PC-3 (cell line): ENCODE measurements around the gene SAP25.

ENCODE experiments used
- CTCF ChIP-seq: fragments of 300-600 bp; sonication (generic); conservative IDR thresholded peaks from 2 replicates; pipeline ENCODE4 v1.5.1; 2017; ENCODE audit warnings: antibody characterized with exemption, low read depth, mild to moderate bottlenecking, low read length
- EZH2phosphoT487 ChIP-seq: fragments of 300-600 bp; sonication (generic); IDR thresholded peaks from 2 replicates; pipeline ENCODE4 v1.6.1; 2018; ENCODE audit warnings: mild to moderate bottlenecking, antibody characterized with exemption, low read length, borderline replicate concordance

- TF ChIP-seq CTCF (no peak), EZH2phosphoT487 (no peak)
Observed at GRCh38 chr7:100613412-100614175, 39.9 kb upstream of the SAP25 start.
